Anterior cingulate cortex (tissue), 58 donors: ENCODE data around the gene RALB.
A peak's percentile ranks its signal among the peaks of the same experiment; 100 is the strongest.
"Not testable (repeated sequence)": the region's sequence is repeated elsewhere in the genome, so short reads cannot be mapped to it uniquely, and the experiment has no call there.

Experiments
- DNase-seq, 58 donors: peaks; one replicate each; lab custom pipeline; 2025; lab: John Stamatoyannopoulos, UW

RALB gene

GRCh38 chr2:120312860-120313694 lies 60.4 kb downstream of the RALB start:
- DNase-seq: peak in 55 of 58 donors; percentile 39 to 90 (median 69)

- DNase-seq: peak in 1 of 58 donors; percentile 25
Observed at GRCh38 chr2:120313695-120314615, 61.3 kb downstream of the RALB start.

GRCh38 chr2:120314690-120315366 lies 62.2 kb downstream of the RALB start:
- no peak for DNase-seq

- no peak for DNase-seq
Observed at GRCh38 chr2:120315367-120316033, 62.8 kb downstream of the RALB start.

GRCh38 chr2:120316071-120316470 lies 63.4 kb downstream of the RALB start:
- no peak for DNase-seq

- no peak for DNase-seq
Observed at GRCh38 chr2:120316528-120317179, 64.0 kb downstream of the RALB start.

- DNase-seq: no peak
Observed at GRCh38 chr2:120317180-120317533, 64.5 kb downstream of the RALB start.

GRCh38 chr2:120317916-120318315 lies 65.3 kb downstream of the RALB start:
- DNase-seq: no peak

GRCh38 chr2:120318626-120319025 lies 66.0 kb downstream of the RALB start:
- peak in 3 of 58 donors; percentile 6 to 8 (median 7) for DNase-seq

- DNase-seq: no peak
Observed at GRCh38 chr2:120319123-120319522, 66.5 kb downstream of the RALB start.

- no peak for DNase-seq
Observed at GRCh38 chr2:120319686-120320317, 67.2 kb downstream of the RALB start.

- no peak for DNase-seq
Observed at GRCh38 chr2:120320318-120320851, 67.7 kb downstream of the RALB start.

GRCh38 chr2:120320887-120321556 lies 68.4 kb downstream of the RALB start:
- DNase-seq: not testable (repeated sequence)

- DNase-seq: no peak
Observed at GRCh38 chr2:120321721-120322284, 69.2 kb downstream of the RALB start.

GRCh38 chr2:120322329-120322728 lies 69.7 kb downstream of the RALB start:
- no peak for DNase-seq

- DNase-seq: peak in 3 of 58 donors; percentile 9 to 27 (median 25)
Observed at GRCh38 chr2:120323214-120323613, 70.6 kb downstream of the RALB start.

GRCh38 chr2:120323807-120324399 lies 71.3 kb downstream of the RALB start:
- no peak for DNase-seq

- no peak for DNase-seq
Observed at GRCh38 chr2:120324933-120325332, 72.3 kb downstream of the RALB start.
